ENCODE data around the gene STARD4. TPM values are rescaled to one million over a fixed set of nuclear protein-coding genes. Genes with fewer than 3 reads are reported as not detected.

STARD4 gene
- polyA plus RNA-seq, 1 of the 3 experiments (the other 2 are of a cell fraction) = 10.0 TPM

DNA sequence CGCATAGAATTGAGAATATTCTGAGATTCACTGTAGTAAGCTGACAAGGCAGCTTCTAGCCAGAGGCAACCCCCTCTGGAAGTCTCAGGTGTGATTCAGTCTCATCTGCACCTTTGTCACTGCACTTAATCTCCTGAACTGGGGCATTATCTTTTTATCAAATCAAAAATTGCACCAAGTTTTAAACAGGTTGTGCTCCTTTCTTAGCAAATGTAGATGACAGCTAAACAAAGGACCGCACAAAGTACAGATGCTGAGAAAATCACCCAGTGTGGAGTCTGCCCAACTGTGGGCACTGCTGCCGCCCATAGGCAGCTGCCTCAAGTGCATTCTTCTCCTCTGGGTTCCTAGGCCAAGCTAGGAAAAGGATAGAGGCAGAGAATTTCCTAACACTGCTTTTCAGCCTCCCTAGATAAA is 51.1 kb downstream of the STARD4 start:
- peaks cover 0 to 6% of the 10 kb centered on the region in 2 experiments; a peak in 2 of 4 replicates for H3K4me1 ChIP-seq (ENCODE audit: control insufficient read depth in 1 of 2, insufficient read depth in 2 of 2, low read depth in 1 of 2, low read length in 1 of 2)
- H3K36me3 ChIP-seq (replicated peaks in 1 of 2; ENCODE audit: control insufficient read depth in 1 of 2, insufficient read depth in 2 of 2, low read length in 1 of 2) = peaks cover 0 to 4% of the 10 kb centered on the region in 2 experiments
- ChIA-PET POLR2A (interaction anchor here (0.9 to 1.6 kb wide), 3 partner anchors 11 to 237 kb away, joined by 3 to 9 read pairs (median 5); partner anchors contain the start of gene CAMK4), CTCF (interaction anchor here (0.5 to 4.8 kb wide), 34 partner anchors 10 to 700 kb away, joined by 3 to 35 read pairs (median 4); partner anchors contain the start of genes CAMK4 and STARD4)
- no peak overlapping the region for H3K9ac ChIP-seq
- DNase-seq = peak; percentile 53
- H3F3A ChIP-seq (replicated peaks; ENCODE audit: insufficient read depth) = no peaks in the 10 kb centered on the region
- no peaks in the 10 kb centered on the region for H3K9me3 ChIP-seq
- H3K79me2 ChIP-seq (ENCODE audit: insufficient read depth) = no peaks in the 10 kb centered on the region
- no peaks in the 10 kb centered on the region for H3K9me2 ChIP-seq
- no peak overlapping the region for H3K4me2 ChIP-seq
- no peak overlapping the region for H3K4me3 ChIP-seq (ENCODE audit: low read depth in 2 of 2, low read length in 1 of 2)
- no peak overlapping the region for H2AFZ ChIP-seq (ENCODE audit: low read depth)
- H3K27ac ChIP-seq (ENCODE audit: low read depth in 2 of 2, low read length in 1 of 2) = peak overlapping the region in 1 of 2 experiments; percentile 81; a peak in 2 of 4 replicates
- H4K20me1 ChIP-seq (ENCODE audit: insufficient read depth) = no peaks in the 10 kb centered on the region
- WGBS (ENCODE audit: low lambda C conversion rate) = 49% methylated on average over 3 of the region's 3 CpGs
- no peaks in the 10 kb centered on the region for H3K27me3 ChIP-seq (ENCODE audit: insufficient read depth)
- TF ChIP-seq, protein P1, sequence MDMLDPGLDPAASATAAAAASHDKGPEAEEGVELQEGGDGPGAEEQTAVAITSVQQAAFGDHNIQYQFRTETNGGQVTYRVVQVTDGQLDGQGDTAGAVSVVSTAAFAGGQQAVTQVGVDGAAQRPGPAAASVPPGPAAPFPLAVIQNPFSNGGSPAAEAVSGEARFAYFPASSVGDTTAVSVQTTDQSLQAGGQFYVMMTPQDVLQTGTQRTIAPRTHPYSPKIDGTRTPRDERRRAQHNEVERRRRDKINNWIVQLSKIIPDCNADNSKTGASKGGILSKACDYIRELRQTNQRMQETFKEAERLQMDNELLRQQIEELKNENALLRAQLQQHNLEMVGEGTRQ (IDR thresholded peaks at IDR 0.05; ENCODE audit: borderline replicate concordance, low read depth, low read length) = no peak
- TF ChIP-seq RAD21 (IDR thresholded peaks at IDR 0.05; ENCODE audit: low read length) (peak; percentile 84), JUND (IDR thresholded peaks at IDR 0.05) (no peak), TEAD4 (IDR thresholded peaks at IDR 0.05; ENCODE audit: borderline replicate concordance, insufficient read depth) (no peak), NFIC (IDR thresholded peaks at IDR 0.05; ENCODE audit: borderline replicate concordance) (no peak), FOXJ3 (CRISPR knock-in tag; IDR thresholded peaks at IDR 0.05) (no peak), EP300 (IDR thresholded peaks at IDR 0.05; ENCODE audit: borderline replicate concordance in 1 of 2, low read depth in 1 of 2, low read length in 1 of 2) (no peak), GATA2 (CRISPR knock-in tag; IDR thresholded peaks at IDR 0.05) (0 out of 2 replicates have a peak, but pooled peaks have one; percentile 12), RCOR1 (IDR thresholded peaks at IDR 0.05; ENCODE audit: low read length) (no peak), POLR2AphosphoS5 (IDR thresholded peaks at IDR 0.05; ENCODE audit: low read depth, low read length) (no peak), GABPA (IDR thresholded peaks at IDR 0.05; ENCODE audit: low read depth) (no peak), CHD2 (IDR thresholded peaks at IDR 0.05; ENCODE audit: low read length, partially characterized antibody) (no peak), TCF12 (IDR thresholded peaks at IDR 0.05) (no peak), YY1 (IDR thresholded peaks at IDR 0.05; ENCODE audit: low read depth) (no peak), ELF1 (IDR thresholded peaks at IDR 0.05) (no peak), SMC3 (IDR thresholded peaks at IDR 0.05; ENCODE audit: low read depth, low read length) (peak; percentile 54), NRF1 (IDR thresholded peaks at IDR 0.05; ENCODE audit: low read depth, low read length) (no peak)
- TF ChIP-seq, protein P2, sequence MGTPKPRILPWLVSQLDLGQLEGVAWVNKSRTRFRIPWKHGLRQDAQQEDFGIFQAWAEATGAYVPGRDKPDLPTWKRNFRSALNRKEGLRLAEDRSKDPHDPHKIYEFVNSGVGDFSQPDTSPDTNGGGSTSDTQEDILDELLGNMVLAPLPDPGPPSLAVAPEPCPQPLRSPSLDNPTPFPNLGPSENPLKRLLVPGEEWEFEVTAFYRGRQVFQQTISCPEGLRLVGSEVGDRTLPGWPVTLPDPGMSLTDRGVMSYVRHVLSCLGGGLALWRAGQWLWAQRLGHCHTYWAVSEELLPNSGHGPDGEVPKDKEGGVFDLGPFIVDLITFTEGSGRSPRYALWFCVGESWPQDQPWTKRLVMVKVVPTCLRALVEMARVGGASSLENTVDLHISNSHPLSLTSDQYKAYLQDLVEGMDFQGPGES (IDR thresholded peaks at IDR 0.05; ENCODE audit: low read depth, low read length) = no peak
- TF ChIP-seq, protein P3, sequence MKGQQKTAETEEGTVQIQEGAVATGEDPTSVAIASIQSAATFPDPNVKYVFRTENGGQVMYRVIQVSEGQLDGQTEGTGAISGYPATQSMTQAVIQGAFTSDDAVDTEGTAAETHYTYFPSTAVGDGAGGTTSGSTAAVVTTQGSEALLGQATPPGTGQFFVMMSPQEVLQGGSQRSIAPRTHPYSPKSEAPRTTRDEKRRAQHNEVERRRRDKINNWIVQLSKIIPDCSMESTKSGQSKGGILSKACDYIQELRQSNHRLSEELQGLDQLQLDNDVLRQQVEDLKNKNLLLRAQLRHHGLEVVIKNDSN (IDR thresholded peaks at IDR 0.05; ENCODE audit: borderline replicate concordance, low read depth) = no peak
- TF ChIP-seq, protein P4, sequence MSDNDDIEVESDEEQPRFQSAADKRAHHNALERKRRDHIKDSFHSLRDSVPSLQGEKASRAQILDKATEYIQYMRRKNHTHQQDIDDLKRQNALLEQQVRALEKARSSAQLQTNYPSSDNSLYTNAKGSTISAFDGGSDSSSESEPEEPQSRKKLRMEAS (IDR thresholded peaks at IDR 0.05; ENCODE audit: low read depth) = no peak
- TF ChIP-seq, protein P5, sequence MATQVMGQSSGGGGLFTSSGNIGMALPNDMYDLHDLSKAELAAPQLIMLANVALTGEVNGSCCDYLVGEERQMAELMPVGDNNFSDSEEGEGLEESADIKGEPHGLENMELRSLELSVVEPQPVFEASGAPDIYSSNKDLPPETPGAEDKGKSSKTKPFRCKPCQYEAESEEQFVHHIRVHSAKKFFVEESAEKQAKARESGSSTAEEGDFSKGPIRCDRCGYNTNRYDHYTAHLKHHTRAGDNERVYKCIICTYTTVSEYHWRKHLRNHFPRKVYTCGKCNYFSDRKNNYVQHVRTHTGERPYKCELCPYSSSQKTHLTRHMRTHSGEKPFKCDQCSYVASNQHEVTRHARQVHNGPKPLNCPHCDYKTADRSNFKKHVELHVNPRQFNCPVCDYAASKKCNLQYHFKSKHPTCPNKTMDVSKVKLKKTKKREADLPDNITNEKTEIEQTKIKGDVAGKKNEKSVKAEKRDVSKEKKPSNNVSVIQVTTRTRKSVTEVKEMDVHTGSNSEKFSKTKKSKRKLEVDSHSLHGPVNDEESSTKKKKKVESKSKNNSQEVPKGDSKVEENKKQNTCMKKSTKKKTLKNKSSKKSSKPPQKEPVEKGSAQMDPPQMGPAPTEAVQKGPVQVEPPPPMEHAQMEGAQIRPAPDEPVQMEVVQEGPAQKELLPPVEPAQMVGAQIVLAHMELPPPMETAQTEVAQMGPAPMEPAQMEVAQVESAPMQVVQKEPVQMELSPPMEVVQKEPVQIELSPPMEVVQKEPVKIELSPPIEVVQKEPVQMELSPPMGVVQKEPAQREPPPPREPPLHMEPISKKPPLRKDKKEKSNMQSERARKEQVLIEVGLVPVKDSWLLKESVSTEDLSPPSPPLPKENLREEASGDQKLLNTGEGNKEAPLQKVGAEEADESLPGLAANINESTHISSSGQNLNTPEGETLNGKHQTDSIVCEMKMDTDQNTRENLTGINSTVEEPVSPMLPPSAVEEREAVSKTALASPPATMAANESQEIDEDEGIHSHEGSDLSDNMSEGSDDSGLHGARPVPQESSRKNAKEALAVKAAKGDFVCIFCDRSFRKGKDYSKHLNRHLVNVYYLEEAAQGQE (IDR thresholded peaks at IDR 0.05; ENCODE audit: low read depth, low read length) = no peak
- TF ChIP-seq, protein P6, sequence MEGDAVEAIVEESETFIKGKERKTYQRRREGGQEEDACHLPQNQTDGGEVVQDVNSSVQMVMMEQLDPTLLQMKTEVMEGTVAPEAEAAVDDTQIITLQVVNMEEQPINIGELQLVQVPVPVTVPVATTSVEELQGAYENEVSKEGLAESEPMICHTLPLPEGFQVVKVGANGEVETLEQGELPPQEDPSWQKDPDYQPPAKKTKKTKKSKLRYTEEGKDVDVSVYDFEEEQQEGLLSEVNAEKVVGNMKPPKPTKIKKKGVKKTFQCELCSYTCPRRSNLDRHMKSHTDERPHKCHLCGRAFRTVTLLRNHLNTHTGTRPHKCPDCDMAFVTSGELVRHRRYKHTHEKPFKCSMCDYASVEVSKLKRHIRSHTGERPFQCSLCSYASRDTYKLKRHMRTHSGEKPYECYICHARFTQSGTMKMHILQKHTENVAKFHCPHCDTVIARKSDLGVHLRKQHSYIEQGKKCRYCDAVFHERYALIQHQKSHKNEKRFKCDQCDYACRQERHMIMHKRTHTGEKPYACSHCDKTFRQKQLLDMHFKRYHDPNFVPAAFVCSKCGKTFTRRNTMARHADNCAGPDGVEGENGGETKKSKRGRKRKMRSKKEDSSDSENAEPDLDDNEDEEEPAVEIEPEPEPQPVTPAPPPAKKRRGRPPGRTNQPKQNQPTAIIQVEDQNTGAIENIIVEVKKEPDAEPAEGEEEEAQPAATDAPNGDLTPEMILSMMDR (IDR thresholded peaks at IDR 0.05) = peak; percentile 55
- TF ChIP-seq, protein P7, sequence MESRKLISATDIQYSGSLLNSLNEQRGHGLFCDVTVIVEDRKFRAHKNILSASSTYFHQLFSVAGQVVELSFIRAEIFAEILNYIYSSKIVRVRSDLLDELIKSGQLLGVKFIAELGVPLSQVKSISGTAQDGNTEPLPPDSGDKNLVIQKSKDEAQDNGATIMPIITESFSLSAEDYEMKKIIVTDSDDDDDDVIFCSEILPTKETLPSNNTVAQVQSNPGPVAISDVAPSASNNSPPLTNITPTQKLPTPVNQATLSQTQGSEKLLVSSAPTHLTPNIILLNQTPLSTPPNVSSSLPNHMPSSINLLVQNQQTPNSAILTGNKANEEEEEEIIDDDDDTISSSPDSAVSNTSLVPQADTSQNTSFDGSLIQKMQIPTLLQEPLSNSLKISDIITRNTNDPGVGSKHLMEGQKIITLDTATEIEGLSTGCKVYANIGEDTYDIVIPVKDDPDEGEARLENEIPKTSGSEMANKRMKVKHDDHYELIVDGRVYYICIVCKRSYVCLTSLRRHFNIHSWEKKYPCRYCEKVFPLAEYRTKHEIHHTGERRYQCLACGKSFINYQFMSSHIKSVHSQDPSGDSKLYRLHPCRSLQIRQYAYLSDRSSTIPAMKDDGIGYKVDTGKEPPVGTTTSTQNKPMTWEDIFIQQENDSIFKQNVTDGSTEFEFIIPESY (IDR thresholded peaks at IDR 0.05; ENCODE audit: borderline replicate concordance, low read depth) = no peak

All from SK-N-SH (cell line).